Natural killer cell treated with Interleukin-12 subunit alpha and Interleukin-12 subunit beta and Interleukin-15 and Interleukin-18, amount 100 ng/mL, for 72 hours (primary cell): Measurements from ENCODE around the gene VWF. TPM values are rescaled to one million over a fixed set of nuclear protein-coding genes. Genes with fewer than 3 reads are reported as not detected.
"Not testable (repeated sequence)": the region's sequence is repeated elsewhere in the genome, so short reads cannot be mapped to it uniquely, and the experiment has no call there.

Source experiments
- ATAC-seq, 2 donors: fragments of 150-1000 bp; cut with Tn5 transposase in 1 of 2; sonication (Bioruptor Pico), chemical (Tn5 transposase) in 1 of 2; 2 replicates each; pipeline ENCODE4 v1.10.0; 2021
- DNase-seq: peaks from one replicate; pipeline ENCODE4 v3.0.0; 2022; ENCODE audit warnings: low spot score
- H3K27ac Mint-ChIP-seq, 2 donors: 1 replicate in 1 of 2; 2 replicates in 1 of 2; pipeline ENCODE4 v1.8.0; 2022; ENCODE audit warnings: mixed read lengths in 2 of 2, mild to moderate bottlenecking in 1 of 2, moderate library complexity in 1 of 2
- H3K27me3 Mint-ChIP-seq, 2 donors: 1 replicate in 1 of 2; 2 replicates in 1 of 2; pipeline ENCODE4 v1.8.0; 2022; ENCODE audit warnings: mixed read lengths in 2 of 2
- H3K36me3 Mint-ChIP-seq: one replicate; pipeline ENCODE4 v1.8.0; 2022; ENCODE audit warnings: mixed read lengths
- H3K4me1 Mint-ChIP-seq, 2 donors: 1 replicate in 1 of 2; 2 replicates in 1 of 2; pipeline ENCODE4 v1.8.0; 2022; ENCODE audit warnings: low read depth in 2 of 2, mixed read lengths in 2 of 2, mild to moderate bottlenecking in 1 of 2
- H3K4me3 Mint-ChIP-seq: one replicate; pipeline ENCODE4 v1.8.0; 2022; ENCODE audit warnings: mixed read lengths
- H3K9me3 Mint-ChIP-seq: 2 replicates; pipeline ENCODE4 v1.8.0; 2022; ENCODE audit warnings: mixed read lengths
- total RNA-seq, 2 donors: library from RNA; stranded (reverse); gene quantifications; one replicate each; pipeline ENCODE4 v1.2.3, GENCODE V29; 2022

VWF gene
- total RNA-seq: not detected

DNA sequence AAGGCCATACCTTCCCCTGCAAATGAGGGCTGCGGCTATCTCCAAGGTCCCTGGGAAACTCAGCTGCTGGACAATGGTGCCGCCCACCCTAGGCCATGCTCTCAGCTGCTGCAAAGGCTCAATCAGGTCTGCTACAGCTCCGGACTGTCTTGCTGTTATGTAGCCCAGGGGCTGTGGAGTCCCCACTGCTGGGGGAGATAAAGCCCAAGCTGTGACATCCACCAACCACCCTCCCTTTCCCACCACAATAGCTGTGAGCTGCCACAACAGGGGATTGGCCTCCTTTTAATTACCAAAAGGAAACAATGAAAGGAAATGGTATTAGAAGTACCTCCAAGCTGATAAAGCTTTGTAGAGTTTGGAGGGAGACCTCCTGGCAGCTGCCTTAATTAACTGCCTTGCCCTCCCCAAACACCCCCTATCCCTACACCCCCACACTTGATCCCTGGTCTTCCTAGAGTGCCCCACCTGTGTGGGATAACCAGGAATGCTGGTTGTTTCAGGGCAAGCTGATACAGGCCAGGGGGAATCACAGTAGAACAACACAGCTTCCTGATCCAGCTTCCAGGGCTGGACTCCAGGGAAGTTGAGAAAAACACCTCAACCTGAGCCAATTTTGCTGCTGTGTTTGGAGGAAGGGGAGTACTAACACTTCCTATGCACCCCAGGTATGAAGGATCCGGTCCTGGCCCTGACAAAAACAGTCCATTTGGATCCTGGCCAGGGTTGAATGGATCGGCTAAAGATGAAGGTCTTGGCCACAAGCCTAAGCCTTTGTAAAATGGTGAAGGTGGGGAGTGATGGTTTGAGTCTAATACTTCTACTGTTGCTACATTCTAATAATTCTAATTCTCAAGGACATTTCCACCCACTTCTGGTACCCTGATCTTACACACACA is at the start of gene VWF:
TSS of gene VWF (minus strand) at position 260 of the 899 bp plus-strand sequence. CDS start 1,474 bp downstream, outside the sequence.
- Mint-ChIP-seq H3K36me3 (no peaks in the 10 kb centered on the region), H3K27ac (no peak within 1 kb of the TSS), H3K4me3 (no peak within 1 kb of the TSS), H3K27me3 (peaks cover 0 to 6% of the 10 kb centered on the region in 2 donors), H3K9me3 (no peaks in the 10 kb centered on the region), H3K4me1 (no peaks in the 10 kb centered on the region)
- no peak for DNase-seq
- peak in 1 of 2 donors; percentile 32 for ATAC-seq

DNA sequence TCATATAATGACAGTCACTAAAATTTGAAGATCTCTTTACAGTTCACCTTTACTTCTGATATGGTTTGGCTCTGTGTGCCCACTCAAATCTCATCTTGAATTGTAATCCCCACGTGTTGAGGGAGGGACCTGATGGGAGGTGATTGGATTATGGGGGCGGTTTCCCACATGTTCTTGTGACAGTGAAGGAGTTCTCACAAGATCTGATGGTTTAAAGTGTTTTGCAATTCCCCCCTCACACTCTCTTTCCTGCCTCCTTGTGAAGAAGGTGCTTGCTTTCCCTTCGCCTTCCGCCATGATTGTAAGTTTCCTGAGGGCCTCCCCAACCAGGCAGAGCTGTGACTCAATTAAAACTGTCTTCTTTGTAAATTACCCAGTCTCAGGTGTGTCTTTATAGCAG is 48.4 kb upstream of the VWF start:
- DNase-seq (no peak), ATAC-seq (no peak)
- peaks cover 10 to 17% of the 10 kb centered on the region in 2 donors for H3K27me3 Mint-ChIP-seq
- no peaks in the 10 kb centered on the region for H3K9me3 Mint-ChIP-seq
- H3K27ac Mint-ChIP-seq: no peak overlapping the region
- no peaks in the 10 kb centered on the region for H3K36me3 Mint-ChIP-seq
- H3K4me1 Mint-ChIP-seq: peaks cover 7 to 11% of the 10 kb centered on the region in 2 donors
- H3K4me3 Mint-ChIP-seq: no peak overlapping the region

DNA sequence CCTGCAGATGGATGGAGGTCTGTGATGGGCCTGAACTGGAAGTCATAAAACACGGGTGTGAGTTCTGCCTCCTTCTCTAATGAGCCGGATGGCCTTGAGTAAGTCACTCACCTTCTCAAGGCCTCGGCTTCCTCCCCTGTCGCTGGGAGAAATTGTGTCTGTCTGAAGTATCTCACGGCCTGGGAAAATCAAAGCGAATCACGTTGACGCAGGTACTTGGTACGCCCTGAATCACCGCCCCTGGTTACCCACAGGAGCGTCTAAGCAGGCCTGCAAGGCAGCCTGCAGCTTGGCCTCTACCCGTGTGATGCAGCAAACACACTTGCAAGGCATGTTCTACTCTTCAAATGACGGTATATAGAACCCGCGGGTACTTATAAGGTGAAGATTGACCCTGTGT is 47.6 kb upstream of the VWF start:
- H3K4me1 Mint-ChIP-seq: peaks cover 15 to 19% of the 10 kb centered on the region in 2 donors
- H3K27me3 Mint-ChIP-seq: peaks cover 10 to 13% of the 10 kb centered on the region in 2 donors
- no peak for ATAC-seq
- H3K4me3 Mint-ChIP-seq: no peak overlapping the region
- H3K36me3 Mint-ChIP-seq: no peaks in the 10 kb centered on the region
- H3K27ac Mint-ChIP-seq: no peak overlapping the region
- no peak for DNase-seq
- no peaks in the 10 kb centered on the region for H3K9me3 Mint-ChIP-seq

DNA sequence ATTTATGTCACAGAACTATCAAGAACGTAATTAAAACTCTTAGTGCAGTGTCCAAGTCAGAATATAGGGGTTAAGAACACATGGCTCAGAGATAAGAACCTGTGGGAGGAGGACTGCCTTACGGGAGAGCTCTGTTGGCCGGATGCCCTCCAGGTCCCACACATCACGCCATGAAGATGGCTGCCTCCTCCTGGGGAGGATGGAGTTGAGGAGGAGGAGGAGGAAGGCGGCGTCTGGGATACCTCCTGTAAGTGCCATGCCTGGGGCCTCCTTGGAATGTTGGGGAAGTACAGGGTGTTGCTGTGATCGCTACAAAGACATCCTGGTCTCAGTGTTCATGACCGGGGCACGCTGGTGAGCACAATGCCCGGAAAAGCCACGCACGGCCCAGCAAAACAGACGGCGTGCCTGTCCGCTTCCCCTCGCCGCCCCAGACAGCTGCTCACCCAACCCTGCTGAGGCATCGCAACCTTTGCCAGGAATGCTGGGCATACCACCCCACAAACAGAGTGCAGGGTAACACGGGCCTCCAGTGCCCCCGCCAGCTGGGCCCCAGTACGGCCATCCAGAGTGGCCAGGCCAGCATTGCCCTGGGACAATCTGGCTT is 47.0 kb upstream of the VWF start:
- ATAC-seq (no peak), DNase-seq (no peak)
- peaks cover 16 to 19% of the 10 kb centered on the region in 2 donors for H3K4me1 Mint-ChIP-seq
- no peaks in the 10 kb centered on the region for H3K9me3 Mint-ChIP-seq
- H3K36me3 Mint-ChIP-seq: no peaks in the 10 kb centered on the region
- H3K27ac Mint-ChIP-seq: no peak overlapping the region
- H3K4me3 Mint-ChIP-seq: no peak overlapping the region
- H3K27me3 Mint-ChIP-seq: peaks cover 9 to 10% of the 10 kb centered on the region in 2 donors

DNA sequence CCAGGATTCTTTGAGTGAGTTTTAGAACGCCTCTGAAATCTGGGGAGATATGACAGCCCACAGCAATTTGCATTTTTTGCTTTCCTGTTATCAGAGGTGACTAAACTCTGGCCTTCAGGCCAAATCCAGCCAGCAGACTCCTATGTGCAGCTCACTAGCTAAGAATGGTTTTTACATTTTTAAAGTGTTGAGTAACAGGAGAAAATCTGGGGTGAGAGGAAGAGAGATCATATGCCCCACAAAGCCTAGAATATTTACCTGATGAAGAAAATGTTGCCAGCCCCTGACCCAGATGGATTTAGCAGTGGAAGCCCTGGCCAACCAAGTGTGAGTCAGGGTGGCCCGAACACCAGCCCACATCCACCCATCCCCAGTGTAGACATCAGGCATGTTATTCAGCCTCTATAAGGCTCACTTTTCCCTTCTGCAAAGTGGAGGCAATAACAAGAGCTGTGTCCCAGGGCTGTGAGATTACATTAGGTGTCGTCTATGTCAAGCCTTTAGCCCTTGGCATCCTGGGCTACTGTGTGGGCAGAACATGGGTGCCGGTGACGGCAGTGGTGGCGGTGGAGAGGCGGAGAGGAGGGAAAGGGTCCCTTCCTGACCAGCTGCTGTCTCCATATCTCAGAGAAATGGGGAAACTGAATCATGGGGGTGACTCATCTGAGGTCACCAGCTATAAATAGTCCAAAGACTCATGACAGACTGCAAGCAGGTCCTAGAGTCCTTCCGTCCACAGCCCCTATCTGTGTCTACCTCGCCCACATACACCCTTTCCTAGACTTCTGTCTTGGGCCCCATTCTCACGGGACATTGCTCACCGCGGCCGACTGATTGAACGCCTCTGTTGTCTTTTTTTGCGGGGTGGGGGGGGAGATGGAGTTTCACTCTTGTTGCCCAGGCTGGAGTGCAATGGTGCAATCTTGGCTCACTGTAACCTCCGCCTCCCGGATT is 43.1 kb upstream of the VWF start:
- Mint-ChIP-seq H3K27ac (peak overlapping the region; percentile 79 to 90), H3K36me3 (no peaks in the 10 kb centered on the region), H3K9me3 (no peaks in the 10 kb centered on the region), H3K4me1 (peaks cover 16 to 19% of the 10 kb centered on the region in 2 donors), H3K4me3 (peak overlapping the region; percentile 64), H3K27me3 (peaks cover 7 to 9% of the 10 kb centered on the region in 2 donors)
- ATAC-seq: peak; percentile 92
- peak; percentile 80 for DNase-seq

DNA sequence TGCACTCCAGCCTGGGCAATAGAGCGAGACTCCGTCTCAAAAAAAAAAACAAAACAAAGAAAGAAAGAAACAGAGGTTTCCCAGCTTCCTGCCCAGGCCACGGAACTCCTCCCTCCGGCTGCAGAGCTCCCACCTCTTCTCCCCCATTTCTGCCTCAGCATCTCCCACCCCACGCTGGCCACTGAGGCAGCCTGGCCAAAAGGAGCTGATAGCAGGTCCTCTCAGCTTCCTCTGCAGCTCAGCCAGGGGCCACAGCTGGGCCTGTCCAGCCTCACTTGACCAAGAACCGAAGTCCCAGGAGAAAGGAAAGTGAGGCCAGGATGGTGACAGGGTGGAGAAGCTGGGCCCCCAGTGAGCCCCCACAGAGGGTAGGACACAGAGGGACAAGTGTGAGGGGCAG is 42.3 kb upstream of the VWF start:
- Mint-ChIP-seq H3K36me3 (no peaks in the 10 kb centered on the region), H3K4me3 (no peak overlapping the region), H3K27ac (peak overlapping the region; percentile 79 to 90), H3K9me3 (no peaks in the 10 kb centered on the region), H3K27me3 (peaks cover 7 to 9% of the 10 kb centered on the region in 2 donors), H3K4me1 (peaks cover 16 to 19% of the 10 kb centered on the region in 2 donors)
- no peak for ATAC-seq
- DNase-seq: no peak

DNA sequence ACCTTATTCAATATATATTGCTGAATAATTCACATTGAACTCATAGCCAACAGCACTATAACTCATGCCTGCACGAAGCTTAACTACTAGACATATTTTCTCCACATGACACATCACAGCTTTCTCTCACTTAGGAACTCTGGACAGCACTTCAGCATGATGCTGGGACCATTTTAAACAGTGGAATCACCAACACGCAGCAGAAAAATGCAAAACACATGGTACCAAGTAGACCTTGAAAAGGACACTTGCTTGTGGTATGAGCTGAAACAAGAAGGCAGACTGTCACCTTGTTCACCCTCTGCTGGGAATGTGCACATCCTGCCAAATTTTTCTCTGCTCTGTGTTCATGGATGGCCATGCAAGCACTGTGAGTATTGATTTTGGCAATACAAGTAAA is 40.9 kb upstream of the VWF start:
- peaks cover 14 to 15% of the 10 kb centered on the region in 2 donors for H3K27me3 Mint-ChIP-seq
- ATAC-seq (no peak), DNase-seq (no peak)
- H3K36me3 Mint-ChIP-seq: no peaks in the 10 kb centered on the region
- no peaks in the 10 kb centered on the region for H3K9me3 Mint-ChIP-seq
- H3K27ac Mint-ChIP-seq: no peak overlapping the region
- no peak overlapping the region for H3K4me3 Mint-ChIP-seq
- H3K4me1 Mint-ChIP-seq: peaks cover 16 to 20% of the 10 kb centered on the region in 2 donors

DNA sequence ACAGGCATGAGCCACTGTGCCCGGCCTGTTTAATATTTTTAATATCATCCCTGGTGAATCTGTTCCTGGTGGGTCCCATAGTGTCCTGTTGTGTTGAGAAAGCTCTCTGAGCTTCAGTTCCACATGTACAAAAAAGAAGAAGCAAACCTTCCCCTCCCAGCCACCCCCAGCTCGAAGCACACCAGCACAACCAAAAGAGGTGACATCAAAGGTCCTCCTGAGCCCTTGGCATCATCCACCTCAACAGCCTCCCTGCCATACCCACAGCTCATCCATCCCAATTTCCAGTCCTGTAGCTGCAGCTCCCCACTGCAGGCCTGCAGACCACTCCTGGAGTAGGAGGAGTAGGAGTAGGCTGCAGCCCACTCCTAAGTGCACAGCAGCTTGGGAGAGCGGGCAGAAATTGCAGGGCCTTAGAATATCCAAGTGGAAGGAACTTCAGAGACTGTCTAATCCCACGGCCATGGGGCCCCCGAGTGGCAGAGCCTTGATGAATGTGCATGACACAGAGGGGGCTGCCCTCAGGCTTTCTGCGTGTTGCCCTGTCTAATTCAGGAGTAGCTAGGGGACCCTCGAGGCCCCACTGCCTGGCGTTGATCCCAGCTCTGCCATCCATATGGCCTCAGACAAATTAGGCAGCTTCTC is 39.1 kb upstream of the VWF start:
- DNase-seq (no peak), ATAC-seq (no peak)
- no peak overlapping the region for H3K4me3 Mint-ChIP-seq
- H3K36me3 Mint-ChIP-seq: no peaks in the 10 kb centered on the region
- peaks cover 13 to 19% of the 10 kb centered on the region in 2 donors for H3K27me3 Mint-ChIP-seq
- H3K27ac Mint-ChIP-seq: no peak overlapping the region
- H3K4me1 Mint-ChIP-seq: peaks cover 13 to 21% of the 10 kb centered on the region in 2 donors
- no peaks in the 10 kb centered on the region for H3K9me3 Mint-ChIP-seq

DNA sequence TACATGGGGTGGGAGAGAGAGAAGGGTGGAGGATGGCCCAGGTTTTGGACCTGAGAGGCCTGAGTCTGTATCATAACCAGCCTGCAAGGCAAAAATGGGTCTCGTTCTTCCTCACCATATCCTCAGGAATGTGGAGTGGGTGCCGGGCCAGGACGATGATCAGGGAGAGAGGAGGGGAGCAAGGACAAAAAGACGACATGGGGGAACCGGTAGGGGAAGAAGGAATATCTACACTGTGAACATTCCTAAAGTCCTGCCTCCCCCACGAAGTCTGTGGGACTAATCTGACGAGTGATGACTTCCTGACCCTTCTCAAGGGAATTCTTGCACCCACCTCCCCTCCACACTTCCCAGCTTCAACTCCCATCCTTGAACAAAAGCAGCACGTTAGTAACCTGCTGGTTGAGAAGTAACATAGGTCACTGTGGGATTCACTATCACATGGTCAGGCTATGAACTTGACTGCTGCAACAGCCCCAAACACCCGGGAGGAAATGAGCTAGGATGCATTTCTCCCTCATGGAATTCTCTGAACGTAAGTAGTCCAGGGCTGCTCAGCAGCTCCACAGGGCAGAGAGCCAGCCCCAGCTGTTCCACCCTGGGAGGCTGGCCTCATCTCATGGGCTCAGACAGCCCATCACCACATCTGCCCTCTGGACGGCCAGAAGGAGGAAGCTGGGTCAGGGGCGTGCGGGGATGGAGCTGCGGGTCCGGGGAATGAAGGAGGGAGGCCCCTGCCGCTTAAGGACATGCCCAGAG is 36.8 kb upstream of the VWF start:
- peaks cover 17 to 19% of the 10 kb centered on the region in 2 donors for H3K27me3 Mint-ChIP-seq
- H3K4me3 Mint-ChIP-seq: no peak overlapping the region
- H3K4me1 Mint-ChIP-seq: peaks cover 0 to 6% of the 10 kb centered on the region in 2 donors
- ATAC-seq: no peak
- DNase-seq: no peak
- H3K9me3 Mint-ChIP-seq: no peaks in the 10 kb centered on the region
- no peaks in the 10 kb centered on the region for H3K36me3 Mint-ChIP-seq
- H3K27ac Mint-ChIP-seq: no peak overlapping the region

DNA sequence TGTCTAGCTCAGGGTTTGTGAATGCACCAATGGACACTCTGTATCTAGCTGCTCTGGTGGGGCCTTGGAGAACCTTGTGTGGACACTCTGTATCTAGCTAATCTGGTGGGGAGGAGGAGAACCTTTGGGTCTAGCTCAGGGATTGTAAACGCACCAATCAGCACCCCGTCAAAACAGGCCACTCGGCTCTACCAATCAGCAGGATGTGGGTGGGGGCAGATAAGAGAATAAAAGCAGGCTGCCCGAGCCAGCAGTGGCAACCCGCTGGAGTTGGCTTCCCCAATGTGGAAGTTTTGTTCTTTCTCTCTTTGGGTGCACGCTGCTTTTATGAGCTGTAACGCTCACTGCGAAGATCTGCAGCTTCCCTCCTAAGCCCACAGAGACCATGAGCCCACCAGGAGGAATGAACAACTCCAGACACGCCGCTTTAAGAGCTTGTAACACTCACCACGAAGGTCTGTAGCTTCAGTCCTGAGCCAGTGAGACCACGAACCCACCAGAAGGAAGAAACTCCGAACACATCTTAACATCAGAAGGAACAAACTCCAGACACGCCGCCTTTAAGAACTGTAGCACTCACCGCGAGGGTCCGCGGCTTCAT is 35.7 kb upstream of the VWF start:
- not testable (repeated sequence) for H3K27ac Mint-ChIP-seq, DNase-seq, H3K9me3 Mint-ChIP-seq, H3K4me1 Mint-ChIP-seq, H3K4me3 Mint-ChIP-seq, H3K36me3 Mint-ChIP-seq, ATAC-seq
- peaks cover 17 to 20% of the 10 kb centered on the region in 2 donors for H3K27me3 Mint-ChIP-seq

DNA sequence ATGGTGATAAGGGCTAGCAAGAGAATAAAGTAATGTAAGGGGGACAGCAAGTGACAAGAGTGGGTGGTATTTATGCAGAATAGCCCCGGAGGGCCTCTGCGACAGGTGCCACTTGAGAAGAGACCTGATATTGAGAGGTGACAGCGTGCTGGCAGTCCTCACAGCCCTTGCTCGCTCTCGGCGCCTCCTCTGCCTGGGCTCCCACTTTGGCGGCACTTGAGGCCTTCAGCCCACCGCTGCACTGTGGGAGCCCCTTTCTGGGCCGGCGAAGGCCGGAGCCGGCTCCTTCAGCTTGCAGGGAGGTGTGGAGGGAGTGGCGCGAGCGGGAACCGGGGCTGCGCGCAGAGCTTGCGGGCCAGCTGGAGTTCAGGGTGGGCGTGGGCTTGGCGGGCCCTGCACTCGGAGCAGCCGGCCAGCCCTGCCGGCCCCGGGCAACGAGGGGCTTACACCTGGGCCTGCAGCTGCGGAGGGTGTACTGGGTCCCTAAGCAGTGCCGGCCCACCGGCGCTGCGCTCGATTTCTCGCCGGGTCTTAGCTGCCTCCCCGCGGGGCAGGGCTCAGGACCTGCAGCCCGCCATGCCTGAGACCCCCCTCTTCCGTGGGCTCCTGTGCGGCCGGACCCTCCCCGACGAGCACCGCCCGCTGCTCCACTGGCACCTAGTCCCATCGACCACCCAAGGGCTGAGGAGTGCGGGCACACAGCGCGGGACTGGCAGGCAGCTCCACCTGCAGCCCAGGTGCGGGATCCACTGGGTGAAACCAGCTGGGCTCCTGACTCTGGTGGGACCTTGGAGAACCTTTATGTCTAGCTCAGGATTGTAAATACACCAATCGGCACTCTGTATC is 34.9 kb upstream of the VWF start:
- H3K27me3 Mint-ChIP-seq: peaks cover 21 to 26% of the 10 kb centered on the region in 2 donors
- not testable (repeated sequence) for H3K4me1 Mint-ChIP-seq, H3K4me3 Mint-ChIP-seq, DNase-seq, ATAC-seq, H3K36me3 Mint-ChIP-seq, H3K27ac Mint-ChIP-seq, H3K9me3 Mint-ChIP-seq
